Omental fat pad (tissue), 4 donors: ENCODE data around the gene MRPS16. TPM values are rescaled to one million over a fixed set of nuclear protein-coding genes. Genes with fewer than 3 reads are reported as not detected.

Experiments
- ATAC-seq: fragments of 150-250 bp; one replicate; pipeline ENCODE4 v1.9.1; 2016; ENCODE audit warnings: mild to moderate bottlenecking, moderate library complexity; ENCODE audit not compliant: low FRiP score
- DNase-seq: peaks from one replicate; pipeline ENCODE4 v3.0.0-alpha.2; 2019; ENCODE audit warnings: low spot score
- total RNA-seq, 4 donors: library from RNA; depleted of rRNA; stranded (reverse); fragments of >200 nt; gene quantifications; one replicate each; pipeline ENCODE4 v1.1.0, GENCODE V29; 2016
- TF ChIP-seq, protein P1 (sequence below), 3 donors: fragments of 450-650 bp; IDR thresholded peaks; one replicate each; pipeline ENCODE4 v1.5.1; 2016 to 2017; ENCODE audit warnings: antibody characterized with exemption in 3 of 3, mild to moderate bottlenecking in 3 of 3, moderate library complexity in 2 of 3

MRPS16 gene
- total RNA-seq, result 10 to 100 TPM; 35.8 to 47.9 (median 39.9) TPM

GRCh38 chr10:73252445-73253224 lies at the start of gene MRPS16:
Gene MRPS16, minus strand, starts transcription at chr10:73252644. Its CDS starts 162 bp downstream, at chr10:73252482.
- ATAC-seq (peak; percentile 99), DNase-seq (peak; percentile 88)
- TF ChIP-seq, protein P1, sequence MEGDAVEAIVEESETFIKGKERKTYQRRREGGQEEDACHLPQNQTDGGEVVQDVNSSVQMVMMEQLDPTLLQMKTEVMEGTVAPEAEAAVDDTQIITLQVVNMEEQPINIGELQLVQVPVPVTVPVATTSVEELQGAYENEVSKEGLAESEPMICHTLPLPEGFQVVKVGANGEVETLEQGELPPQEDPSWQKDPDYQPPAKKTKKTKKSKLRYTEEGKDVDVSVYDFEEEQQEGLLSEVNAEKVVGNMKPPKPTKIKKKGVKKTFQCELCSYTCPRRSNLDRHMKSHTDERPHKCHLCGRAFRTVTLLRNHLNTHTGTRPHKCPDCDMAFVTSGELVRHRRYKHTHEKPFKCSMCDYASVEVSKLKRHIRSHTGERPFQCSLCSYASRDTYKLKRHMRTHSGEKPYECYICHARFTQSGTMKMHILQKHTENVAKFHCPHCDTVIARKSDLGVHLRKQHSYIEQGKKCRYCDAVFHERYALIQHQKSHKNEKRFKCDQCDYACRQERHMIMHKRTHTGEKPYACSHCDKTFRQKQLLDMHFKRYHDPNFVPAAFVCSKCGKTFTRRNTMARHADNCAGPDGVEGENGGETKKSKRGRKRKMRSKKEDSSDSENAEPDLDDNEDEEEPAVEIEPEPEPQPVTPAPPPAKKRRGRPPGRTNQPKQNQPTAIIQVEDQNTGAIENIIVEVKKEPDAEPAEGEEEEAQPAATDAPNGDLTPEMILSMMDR (IDR thresholded peaks at IDR 0.05), result no peak

GRCh38 chr10:73296946-73297345 lies 44.5 kb upstream of the MRPS16 start:
- DNase-seq (no peak), ATAC-seq (no peak)
- TF ChIP-seq, protein P1 (IDR thresholded peaks at IDR 0.05), result no peak

- DNase-seq (no peak), ATAC-seq (no peak)
These were observed 41.0 kb upstream of the MRPS16 start for GRCh38 chr10:73293461-73293860.

DNA sequence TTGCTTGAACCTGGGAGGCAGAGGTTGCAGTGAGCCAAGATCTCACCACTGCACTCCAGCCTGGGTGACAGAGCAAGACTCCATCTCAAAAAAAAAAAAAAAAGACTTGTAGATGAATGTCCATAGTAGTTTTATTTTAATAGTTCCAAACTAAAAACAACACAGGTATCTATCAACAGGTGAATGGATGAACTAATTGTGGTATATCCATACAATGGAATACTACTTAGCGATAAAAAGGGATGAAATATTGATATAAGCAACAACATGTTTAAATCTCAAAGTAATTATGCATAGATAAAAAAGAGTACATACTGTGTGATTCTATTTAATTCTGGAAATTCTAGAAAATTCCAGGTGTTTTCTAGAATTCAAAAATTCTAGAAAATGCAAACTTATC lies 37.5 kb upstream of the MRPS16 start:
- ATAC-seq, result no peak
- TF ChIP-seq, protein P1 (IDR thresholded peaks at IDR 0.05), result no peak
- no peak for DNase-seq

More at GRCh38 chr10:73293461-73293860, 41.0 kb upstream of the MRPS16 start:
- TF ChIP-seq, protein P1 (IDR thresholded peaks at IDR 0.05), result no peak

DNA sequence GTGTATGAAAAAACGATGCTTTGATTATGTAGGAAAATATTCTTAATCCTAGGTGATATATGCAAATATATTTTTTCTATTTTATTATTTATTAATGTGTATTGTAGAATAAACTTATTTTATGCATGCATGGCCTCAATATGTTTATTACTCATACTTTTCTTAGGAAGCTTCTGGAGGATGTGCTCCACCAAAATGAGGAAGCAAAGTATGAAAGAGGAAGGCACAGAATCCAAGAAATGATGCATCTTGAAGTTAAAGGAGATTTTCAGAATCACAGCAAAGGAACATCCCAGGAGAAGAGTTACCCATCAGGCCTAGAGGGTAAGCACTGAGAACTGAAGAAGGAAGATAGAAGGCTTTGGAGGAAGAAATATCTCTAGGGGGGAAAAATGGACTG lies 35.0 kb upstream of the MRPS16 start:
- TF ChIP-seq, protein P1 (IDR thresholded peaks at IDR 0.05), result no peak
- no peak for ATAC-seq

GRCh38 chr10:73281097-73281496 lies 28.7 kb upstream of the MRPS16 start:
- ATAC-seq (no peak), DNase-seq (no peak)
- TF ChIP-seq, protein P1 (IDR thresholded peaks at IDR 0.05), result no peak

More for the DNA sequence above, 35.0 kb upstream of the MRPS16 start:
- DNase-seq, result no peak

- no peak for ATAC-seq
- TF ChIP-seq, protein P1 (IDR thresholded peaks at IDR 0.05), result no peak
These were observed 12.0 kb upstream of the MRPS16 start for GRCh38 chr10:73264423-73264822.

More at GRCh38 chr10:73264423-73264822, 12.0 kb upstream of the MRPS16 start:
- no peak for DNase-seq
